ENCODE results near the gene KRTAP10-6.

The KRTAP10-6 gene

GRCh38 chr21:44547656-44548331 is 44.5 kb downstream of the KRTAP10-6 start:
- DNase-seq (ENCODE audit: low read depth) = no peak
- no peak overlapping the region for H3K4me3 ChIP-seq (ENCODE audit: control insufficient read depth, low read depth, low read length)
- TF ChIP-seq CTCF (conservative IDR thresholded peaks at IDR 0.05; ENCODE audit: control insufficient read depth, insufficient read depth, low read depth, low read length) = no peak

- DNase-seq (ENCODE audit: low read depth) = no peak
- no peak for TF ChIP-seq CTCF (conservative IDR thresholded peaks at IDR 0.05; ENCODE audit: control insufficient read depth, insufficient read depth, low read depth, low read length)
- H3K4me3 ChIP-seq (ENCODE audit: control insufficient read depth, low read depth, low read length) = no peak overlapping the region
These were observed 47.7 kb downstream of the KRTAP10-6 start for GRCh38 chr21:44544566-44544965.

- no peak overlapping the region for H3K4me3 ChIP-seq (ENCODE audit: control insufficient read depth, low read depth, low read length)
- no peak for DNase-seq (ENCODE audit: low read depth)
- TF ChIP-seq CTCF (conservative IDR thresholded peaks at IDR 0.05; ENCODE audit: control insufficient read depth, insufficient read depth, low read depth, low read length) = no peak
These were observed 49.6 kb downstream of the KRTAP10-6 start for GRCh38 chr21:44542716-44543115.

Data from fibroblast of mammary gland (primary cell).